Fibroblast of the conjunctiva (primary cell): Measurements from ENCODE around the gene ANO6.

Experiments used
- DNase-seq: peaks from one replicate; pipeline ENCODE4 v3.0.0-alpha.2; 2010; ENCODE audit warnings: low read depth

The ANO6 gene

DNA sequence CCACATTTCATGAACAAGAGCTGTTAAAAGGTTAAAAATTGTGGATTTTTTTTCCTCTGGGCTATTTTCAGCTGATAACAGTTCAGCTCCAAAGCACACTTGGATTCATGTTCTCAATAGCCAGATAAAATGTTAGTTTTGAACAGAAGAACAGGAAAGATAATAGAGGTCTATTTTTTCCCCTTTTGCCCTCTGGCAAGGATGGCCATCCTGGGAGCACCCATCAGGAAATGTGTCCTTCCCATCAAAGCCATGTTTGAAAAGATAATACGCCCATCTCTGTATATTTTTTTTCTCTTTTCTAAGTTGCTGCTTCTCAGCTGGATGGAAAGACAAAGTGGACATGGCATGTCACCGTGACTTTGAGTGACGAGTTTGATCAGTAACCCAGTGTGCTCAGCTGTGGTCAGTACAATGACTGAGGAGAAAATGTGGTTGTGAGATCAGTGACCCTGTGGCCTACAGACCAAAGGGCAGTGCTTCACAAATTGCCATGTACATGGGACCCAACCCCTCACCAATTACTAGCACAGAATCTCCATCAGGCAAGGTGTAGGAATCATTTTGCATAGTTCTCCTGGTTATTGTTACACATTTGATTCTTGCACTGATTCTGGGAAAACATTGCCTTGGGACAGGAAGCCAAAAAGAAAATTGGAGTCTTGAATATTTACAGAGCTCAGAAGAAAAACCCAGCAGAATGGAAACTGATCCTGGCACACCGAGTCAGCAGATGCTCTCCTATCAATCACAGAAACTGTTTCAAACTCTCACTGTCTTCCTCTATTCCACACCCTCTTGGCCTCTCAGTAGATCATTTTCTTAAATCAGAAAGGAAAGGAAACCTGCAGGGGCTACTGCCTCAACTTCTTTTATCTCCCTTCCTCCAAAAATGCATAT is 64.3 kb downstream of the ANO6 start:
- no peak for DNase-seq

- no peak for DNase-seq
These were observed 66.1 kb downstream of the ANO6 start for GRCh38 chr12:45281994-45282393.

- DNase-seq, result no peak
These were observed 66.5 kb downstream of the ANO6 start for GRCh38 chr12:45282411-45282810.

- DNase-seq, result no peak
These were observed 68.4 kb downstream of the ANO6 start for GRCh38 chr12:45284096-45284901.

- DNase-seq, result no peak
These were observed 69.8 kb downstream of the ANO6 start for GRCh38 chr12:45285717-45286116.

GRCh38 chr12:45286621-45287020 is 70.7 kb downstream of the ANO6 start:
- DNase-seq, result no peak

GRCh38 chr12:45289245-45290215 is 73.6 kb downstream of the ANO6 start:
- no peak for DNase-seq

DNA sequence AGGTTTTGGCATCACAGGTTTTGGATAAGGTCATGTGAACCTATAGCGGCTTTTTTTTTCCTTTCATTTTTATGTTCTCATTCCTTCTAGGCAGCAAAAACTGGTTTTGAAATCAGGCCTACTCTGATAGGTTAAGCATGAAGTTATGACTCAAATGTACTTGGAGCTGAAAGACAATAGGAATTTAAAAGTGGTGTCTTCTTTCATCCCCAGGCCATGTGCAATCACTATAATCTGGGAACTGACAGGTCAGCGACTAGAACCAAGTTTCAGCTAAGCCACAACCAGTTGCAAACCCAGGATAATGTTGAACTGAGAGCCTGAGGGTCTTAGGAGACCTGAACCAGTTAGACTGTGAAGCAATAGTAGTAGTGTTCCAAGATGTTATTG is 74.3 kb downstream of the ANO6 start:
- peak; percentile 82 for DNase-seq

GRCh38 chr12:45291518-45291917 is 75.6 kb downstream of the ANO6 start:
- DNase-seq, result no peak

GRCh38 chr12:45292486-45293195 is 76.7 kb downstream of the ANO6 start:
- DNase-seq, result no peak

DNA sequence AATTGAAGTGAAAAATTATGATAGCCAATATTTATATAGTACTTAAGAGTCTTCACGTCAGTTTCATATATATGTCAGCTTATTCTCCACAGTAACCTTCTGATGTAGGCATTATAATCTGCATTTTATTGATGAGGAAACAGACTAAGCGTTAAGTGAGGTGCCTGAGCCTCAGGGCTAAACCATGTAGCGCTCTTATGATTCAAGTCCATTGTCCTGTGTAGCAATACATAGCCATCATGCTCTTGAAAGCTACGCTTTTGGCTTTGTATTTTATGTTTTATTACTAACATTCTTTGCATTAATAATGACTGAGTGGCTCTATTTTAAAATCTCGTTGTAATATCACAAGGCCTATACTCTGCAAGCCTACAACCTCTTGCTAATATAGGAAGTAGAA is 79.0 kb downstream of the ANO6 start:
- DNase-seq, result no peak

- no peak for DNase-seq
These were observed 80.2 kb downstream of the ANO6 start for GRCh38 chr12:45296046-45296586.

- DNase-seq, result no peak
These were observed 82.2 kb downstream of the ANO6 start for GRCh38 chr12:45298047-45298446.

- DNase-seq, result peak; percentile 46
These were observed 83.1 kb downstream of the ANO6 start for GRCh38 chr12:45298721-45299692.

DNA sequence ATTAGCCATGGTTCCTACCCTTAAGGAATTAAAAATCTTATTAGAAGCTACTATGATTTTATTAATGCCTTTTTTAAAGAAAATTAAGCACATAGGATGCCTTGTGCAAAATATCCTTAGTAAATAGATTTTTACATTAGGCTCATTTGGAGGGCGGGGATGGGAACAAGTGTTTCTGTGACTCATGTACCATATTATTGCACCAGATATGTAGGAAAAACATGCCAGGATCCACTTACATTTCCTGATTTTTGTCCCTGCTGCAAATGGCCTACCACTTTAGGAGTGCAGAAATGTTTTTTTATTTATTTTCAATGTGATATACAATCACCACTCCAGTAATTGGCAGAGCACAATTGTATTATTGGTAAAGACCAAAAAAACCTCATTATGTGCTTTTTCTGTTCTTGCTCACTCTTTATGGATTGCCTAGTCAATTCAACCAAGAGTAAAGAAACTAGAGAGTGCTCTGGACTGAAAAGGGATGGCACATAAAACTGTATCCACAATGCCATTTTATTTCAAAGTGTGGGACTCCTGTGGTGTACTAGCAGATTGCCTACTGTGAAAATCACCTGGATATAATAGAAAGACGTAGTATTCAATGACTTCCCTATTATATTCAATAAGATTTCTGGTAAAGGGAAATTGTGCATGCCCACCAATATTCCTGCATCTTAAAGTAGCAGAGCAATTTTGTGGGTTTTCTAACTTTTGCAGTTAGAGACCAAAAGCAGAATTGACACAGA is 86.9 kb downstream of the ANO6 start:
- no peak for DNase-seq

DNA sequence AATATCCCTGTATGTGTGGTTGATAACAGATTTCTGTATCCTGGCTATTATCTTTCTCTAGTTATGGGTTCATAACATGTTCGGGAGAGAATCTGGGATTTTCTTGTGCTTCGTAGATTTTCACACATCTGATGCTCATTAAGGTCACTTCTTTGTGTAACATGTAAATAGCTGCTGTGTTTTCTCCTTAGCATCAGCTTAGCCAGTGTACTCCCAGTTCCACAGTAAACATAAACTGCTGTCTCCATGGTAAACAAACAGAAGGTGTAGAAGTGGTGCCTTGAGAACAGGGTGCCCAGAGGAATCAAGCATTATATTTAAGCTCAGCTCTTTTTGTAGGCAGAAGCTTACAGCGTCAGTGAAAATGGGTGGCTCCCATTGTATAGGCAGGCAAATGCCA is 88.0 kb downstream of the ANO6 start:
- DNase-seq, result no peak

DNA sequence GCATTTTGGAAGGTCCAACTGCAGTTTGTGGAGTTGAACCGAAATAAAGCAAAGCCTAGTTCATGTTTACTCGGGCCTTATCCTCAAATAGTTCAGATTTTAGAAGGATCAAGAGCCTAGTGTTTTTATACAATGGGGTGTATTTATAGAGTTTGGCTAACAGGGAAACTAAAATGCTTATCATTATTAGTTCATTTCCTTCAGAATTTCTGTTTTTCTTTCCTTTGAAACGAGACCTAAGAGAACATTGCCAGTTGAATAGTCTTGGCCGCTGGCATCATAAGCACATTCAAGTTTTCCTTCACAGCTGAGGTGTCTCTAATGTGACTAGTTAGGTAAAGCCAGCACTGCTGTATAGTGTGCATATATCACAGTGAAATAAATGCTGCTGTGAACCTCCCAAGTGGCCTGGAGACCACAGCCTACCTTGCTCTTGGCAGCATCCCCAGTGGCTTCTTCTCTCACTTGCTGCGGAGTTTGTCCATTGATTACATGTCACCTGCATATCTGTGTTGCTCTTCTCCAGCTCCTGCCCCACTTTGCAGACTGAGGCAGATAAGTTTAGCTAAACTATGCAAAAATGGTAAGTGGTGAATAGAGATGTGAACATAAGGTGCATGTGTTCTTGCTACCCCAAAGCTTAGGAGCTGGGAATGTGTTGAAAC is 88.8 kb downstream of the ANO6 start:
- DNase-seq, result no peak

- DNase-seq, result no peak
These were observed 90.0 kb downstream of the ANO6 start for GRCh38 chr12:45305907-45306306.
